Measurements from ENCODE around the gene RASSF10. TPM values are rescaled to one million over a fixed set of nuclear protein-coding genes. Genes with fewer than 3 reads are reported as not detected.

The RASSF10 gene
- total RNA-seq, 1 donor from 2014 or later, result 6.4 TPM

DNA sequence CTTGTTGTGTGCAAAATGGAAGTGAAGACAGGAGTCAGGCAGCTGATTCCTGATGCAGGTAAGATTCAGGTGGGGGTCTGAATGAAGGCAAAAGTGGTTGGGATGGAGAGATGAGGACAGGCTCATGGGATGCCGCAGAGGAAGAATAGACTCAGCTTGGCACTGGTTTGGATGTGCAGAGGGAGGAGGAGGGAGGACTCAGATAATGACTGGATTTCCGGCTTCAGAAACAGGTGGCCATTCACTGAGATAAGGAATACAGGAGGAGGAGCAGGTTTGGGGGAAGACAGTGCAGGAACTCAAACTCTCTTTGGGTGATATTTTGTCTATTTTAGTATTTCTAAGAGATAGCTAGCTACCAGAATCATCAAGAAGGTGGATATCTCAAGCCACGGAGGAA is 19.2 kb downstream of the RASSF10 start:
- DNase-seq (ENCODE audit: low read depth, low spot score), result no peak
- no peaks in the 10 kb centered on the region for H3K36me3 Mint-ChIP-seq (ENCODE audit: low read depth)
- no peaks in the 10 kb centered on the region for H3K27me3 Mint-ChIP-seq (ENCODE audit: low read depth)
- no peak overlapping the region for H3K27ac Mint-ChIP-seq (ENCODE audit: unreplicated experiment)
- no peak overlapping the region for H3K4me3 Mint-ChIP-seq
- no peaks in the 10 kb centered on the region for H3K9me3 Mint-ChIP-seq
- TF ChIP-seq, protein P1, sequence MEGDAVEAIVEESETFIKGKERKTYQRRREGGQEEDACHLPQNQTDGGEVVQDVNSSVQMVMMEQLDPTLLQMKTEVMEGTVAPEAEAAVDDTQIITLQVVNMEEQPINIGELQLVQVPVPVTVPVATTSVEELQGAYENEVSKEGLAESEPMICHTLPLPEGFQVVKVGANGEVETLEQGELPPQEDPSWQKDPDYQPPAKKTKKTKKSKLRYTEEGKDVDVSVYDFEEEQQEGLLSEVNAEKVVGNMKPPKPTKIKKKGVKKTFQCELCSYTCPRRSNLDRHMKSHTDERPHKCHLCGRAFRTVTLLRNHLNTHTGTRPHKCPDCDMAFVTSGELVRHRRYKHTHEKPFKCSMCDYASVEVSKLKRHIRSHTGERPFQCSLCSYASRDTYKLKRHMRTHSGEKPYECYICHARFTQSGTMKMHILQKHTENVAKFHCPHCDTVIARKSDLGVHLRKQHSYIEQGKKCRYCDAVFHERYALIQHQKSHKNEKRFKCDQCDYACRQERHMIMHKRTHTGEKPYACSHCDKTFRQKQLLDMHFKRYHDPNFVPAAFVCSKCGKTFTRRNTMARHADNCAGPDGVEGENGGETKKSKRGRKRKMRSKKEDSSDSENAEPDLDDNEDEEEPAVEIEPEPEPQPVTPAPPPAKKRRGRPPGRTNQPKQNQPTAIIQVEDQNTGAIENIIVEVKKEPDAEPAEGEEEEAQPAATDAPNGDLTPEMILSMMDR (conservative IDR thresholded peaks at IDR 0.05), result no peak
- peaks cover 10% of the 10 kb centered on the region for H3K4me1 Mint-ChIP-seq

DNA sequence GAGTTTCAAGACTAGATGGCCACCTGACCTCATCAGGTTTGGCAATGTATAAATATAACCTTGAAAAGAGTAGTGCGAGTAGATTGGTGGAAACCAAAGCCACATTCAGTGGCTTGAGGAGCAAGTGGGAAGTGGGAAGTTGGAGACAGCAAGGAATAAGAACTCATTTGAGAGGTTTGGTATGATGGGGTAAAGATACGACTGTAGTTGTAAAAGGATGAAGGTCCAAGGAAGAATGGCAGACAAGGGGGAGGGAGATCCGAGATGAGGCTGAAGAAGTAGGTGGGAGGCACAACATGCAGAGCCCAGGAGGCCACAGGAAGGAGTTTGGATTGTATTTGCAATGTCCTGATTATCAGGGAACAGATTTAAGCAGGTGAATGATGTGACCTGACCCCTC is 20.8 kb downstream of the RASSF10 start:
- Mint-ChIP-seq H3K9me3 (no peaks in the 10 kb centered on the region), H3K27me3 (ENCODE audit: low read depth) (no peaks in the 10 kb centered on the region)

DNA sequence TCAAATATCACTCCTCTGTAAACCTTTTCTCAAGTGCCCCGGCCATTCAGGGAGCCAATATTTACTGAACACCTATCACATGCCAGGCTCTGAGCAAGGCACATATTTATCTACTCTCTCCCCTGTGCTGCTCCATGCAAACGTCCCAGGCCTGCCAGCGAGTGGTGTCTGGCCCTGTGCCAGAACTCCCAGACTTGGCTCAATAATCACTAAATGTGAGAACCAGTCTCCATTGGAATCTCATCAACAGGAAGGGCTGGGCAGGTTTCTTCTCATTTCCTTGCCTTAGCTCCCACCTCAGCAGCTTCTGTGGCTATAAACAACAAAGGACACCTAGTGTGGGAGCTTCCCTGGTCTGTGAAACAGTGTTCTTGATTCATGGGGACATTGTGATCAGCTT is 21.7 kb downstream of the RASSF10 start:
- Mint-ChIP-seq H3K4me1 (no peaks in the 10 kb centered on the region), H3K27ac (ENCODE audit: unreplicated experiment) (no peak overlapping the region), H3K27me3 (ENCODE audit: low read depth) (no peaks in the 10 kb centered on the region), H3K36me3 (ENCODE audit: low read depth) (no peaks in the 10 kb centered on the region), H3K4me3 (no peak overlapping the region), H3K9me3 (no peaks in the 10 kb centered on the region)
- DNase-seq (ENCODE audit: low read depth, low spot score), result no peak
- TF ChIP-seq, protein P1 (conservative IDR thresholded peaks at IDR 0.05), result no peak

More for the DNA sequence above, 20.8 kb downstream of the RASSF10 start:
- Mint-ChIP-seq H3K36me3 (ENCODE audit: low read depth) (no peaks in the 10 kb centered on the region), H3K4me3 (no peak overlapping the region), H3K4me1 (no peaks in the 10 kb centered on the region), H3K27ac (ENCODE audit: unreplicated experiment) (no peak overlapping the region)
- TF ChIP-seq, protein P1 (conservative IDR thresholded peaks at IDR 0.05), result no peak
- DNase-seq (ENCODE audit: low read depth, low spot score), result no peak

DNA sequence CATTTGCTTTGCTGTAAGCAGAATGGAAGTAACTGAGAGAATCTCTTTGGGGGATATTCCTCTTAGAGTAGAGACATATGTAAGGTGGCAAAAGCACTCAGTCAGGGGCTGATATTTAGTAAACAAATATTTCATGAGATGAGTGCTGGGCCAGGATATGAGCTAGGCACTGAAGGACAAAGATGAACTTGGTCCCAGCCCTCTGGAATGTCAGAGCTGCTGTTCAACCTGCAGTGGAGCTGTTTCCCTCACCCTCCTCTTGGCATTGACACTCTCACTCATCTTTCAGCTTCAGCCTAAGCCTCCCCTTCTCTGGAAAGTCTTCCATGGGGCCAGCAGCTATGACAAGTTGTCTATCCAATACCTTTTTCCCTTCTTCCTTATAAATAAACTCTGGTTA is 22.2 kb downstream of the RASSF10 start:
- Mint-ChIP-seq H3K27ac (ENCODE audit: unreplicated experiment) (no peak overlapping the region), H3K27me3 (ENCODE audit: low read depth) (no peaks in the 10 kb centered on the region), H3K4me3 (no peak overlapping the region), H3K9me3 (no peaks in the 10 kb centered on the region), H3K4me1 (no peaks in the 10 kb centered on the region), H3K36me3 (ENCODE audit: low read depth) (no peaks in the 10 kb centered on the region)
- no peak for DNase-seq (ENCODE audit: low read depth, low spot score)
- TF ChIP-seq, protein P1 (conservative IDR thresholded peaks at IDR 0.05), result no peak

DNA sequence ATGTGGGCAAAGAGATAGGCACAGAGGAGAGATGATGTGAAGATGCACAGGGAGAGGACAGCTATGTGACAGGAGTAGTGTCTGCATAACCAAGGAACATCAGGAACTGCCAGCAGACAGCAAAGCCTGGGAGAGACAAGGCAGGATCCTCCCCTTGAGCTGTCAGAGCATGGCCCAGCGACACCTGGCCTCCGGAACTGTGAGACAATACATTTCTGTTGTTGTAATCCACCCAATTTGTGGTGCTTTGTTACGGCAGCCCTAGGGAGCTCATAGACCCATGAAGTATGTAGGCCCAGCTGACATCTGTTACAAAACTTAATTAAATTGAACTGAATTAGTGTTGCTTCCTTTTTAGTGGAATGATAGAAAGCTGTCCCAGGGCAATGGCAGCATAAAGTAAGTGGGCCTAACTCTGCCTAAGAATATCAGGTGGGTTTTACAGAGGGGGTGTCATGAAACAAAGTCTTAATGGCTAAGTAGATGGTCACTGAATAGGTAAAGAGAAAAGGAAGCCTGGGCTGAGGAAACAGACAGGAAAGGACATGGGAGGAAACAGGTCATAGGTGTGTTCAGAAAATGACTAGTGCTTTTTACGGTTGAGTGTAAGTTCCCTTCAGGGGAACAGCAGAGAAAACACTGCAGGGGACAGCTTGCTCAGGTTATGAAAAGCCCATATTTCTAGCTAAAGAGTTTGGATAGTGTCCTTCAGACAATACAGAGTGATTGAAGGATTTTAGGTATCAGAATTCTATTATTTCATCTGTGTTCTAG is 24.8 kb downstream of the RASSF10 start:
- Mint-ChIP-seq H3K4me3 (no peak overlapping the region), H3K36me3 (ENCODE audit: low read depth) (no peaks in the 10 kb centered on the region), H3K4me1 (no peaks in the 10 kb centered on the region), H3K27ac (ENCODE audit: unreplicated experiment) (no peak overlapping the region), H3K27me3 (ENCODE audit: low read depth) (no peaks in the 10 kb centered on the region), H3K9me3 (no peaks in the 10 kb centered on the region)
- no peak for DNase-seq (ENCODE audit: low read depth, low spot score)
- TF ChIP-seq, protein P1 (conservative IDR thresholded peaks at IDR 0.05), result no peak

Data from neural crest cell (in vitro differentiated cells).